Measurements from ENCODE around the gene ZNF536.

The ZNF536 gene

GRCh38 chr19:30449673-30450072 lies 77.5 kb downstream of the ZNF536 start:
- no peak overlapping the region for H3K27ac ChIP-seq
- TF ChIP-seq, protein P1, sequence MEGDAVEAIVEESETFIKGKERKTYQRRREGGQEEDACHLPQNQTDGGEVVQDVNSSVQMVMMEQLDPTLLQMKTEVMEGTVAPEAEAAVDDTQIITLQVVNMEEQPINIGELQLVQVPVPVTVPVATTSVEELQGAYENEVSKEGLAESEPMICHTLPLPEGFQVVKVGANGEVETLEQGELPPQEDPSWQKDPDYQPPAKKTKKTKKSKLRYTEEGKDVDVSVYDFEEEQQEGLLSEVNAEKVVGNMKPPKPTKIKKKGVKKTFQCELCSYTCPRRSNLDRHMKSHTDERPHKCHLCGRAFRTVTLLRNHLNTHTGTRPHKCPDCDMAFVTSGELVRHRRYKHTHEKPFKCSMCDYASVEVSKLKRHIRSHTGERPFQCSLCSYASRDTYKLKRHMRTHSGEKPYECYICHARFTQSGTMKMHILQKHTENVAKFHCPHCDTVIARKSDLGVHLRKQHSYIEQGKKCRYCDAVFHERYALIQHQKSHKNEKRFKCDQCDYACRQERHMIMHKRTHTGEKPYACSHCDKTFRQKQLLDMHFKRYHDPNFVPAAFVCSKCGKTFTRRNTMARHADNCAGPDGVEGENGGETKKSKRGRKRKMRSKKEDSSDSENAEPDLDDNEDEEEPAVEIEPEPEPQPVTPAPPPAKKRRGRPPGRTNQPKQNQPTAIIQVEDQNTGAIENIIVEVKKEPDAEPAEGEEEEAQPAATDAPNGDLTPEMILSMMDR (IDR thresholded peaks at IDR 0.05) = no peak
- TF ChIP-seq ZFX (IDR thresholded peaks at IDR 0.05; ENCODE audit: borderline replicate concordance) = no peak

- no peak overlapping the region for H3K27ac ChIP-seq
Measured at GRCh38 chr19:30450100-30450499, 77.9 kb downstream of the ZNF536 start.

DNA sequence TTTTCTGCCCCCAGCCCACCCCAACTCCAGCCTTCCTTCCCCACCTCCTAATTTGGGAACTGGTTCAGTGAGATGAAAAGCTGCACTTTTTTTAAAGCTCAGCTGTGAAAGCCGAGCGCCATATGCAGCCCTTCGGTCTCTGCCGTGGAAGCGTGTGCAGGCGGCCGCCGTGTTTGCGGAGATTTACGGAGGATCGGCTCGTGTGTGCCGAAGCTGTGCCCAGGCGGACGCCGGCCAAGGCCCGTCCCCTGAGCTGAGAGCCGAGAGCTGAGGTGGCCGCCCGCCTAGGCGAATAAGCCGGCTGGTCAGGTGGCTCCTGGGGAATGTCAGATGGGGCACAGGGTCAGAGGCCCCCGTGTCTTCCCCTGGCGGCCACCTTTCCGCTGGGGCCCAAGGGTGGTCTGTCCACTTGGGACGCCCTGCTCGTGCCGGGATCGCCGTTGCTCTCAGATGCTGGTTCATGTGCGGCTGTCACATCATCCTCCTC lies 78.7 kb downstream of the ZNF536 start:
- TF ChIP-seq, protein P1 (IDR thresholded peaks at IDR 0.05) = no peak
- TF ChIP-seq ZFX (IDR thresholded peaks at IDR 0.05; ENCODE audit: borderline replicate concordance) = no peak
- no peak overlapping the region for H3K27ac ChIP-seq

More at GRCh38 chr19:30450100-30450499, 77.9 kb downstream of the ZNF536 start:
- TF ChIP-seq, protein P1 (IDR thresholded peaks at IDR 0.05) = no peak
- TF ChIP-seq ZFX (IDR thresholded peaks at IDR 0.05; ENCODE audit: borderline replicate concordance) = no peak

- H3K27ac ChIP-seq = no peak overlapping the region
- TF ChIP-seq, protein P1 (IDR thresholded peaks at IDR 0.05) = no peak
- TF ChIP-seq ZFX (IDR thresholded peaks at IDR 0.05; ENCODE audit: borderline replicate concordance) = no peak
Measured at GRCh38 chr19:30452931-30453330, 80.7 kb downstream of the ZNF536 start.

- TF ChIP-seq, protein P1 (IDR thresholded peaks at IDR 0.05) = no peak
- no peak for TF ChIP-seq ZFX (IDR thresholded peaks at IDR 0.05; ENCODE audit: borderline replicate concordance)
- no peak overlapping the region for H3K27ac ChIP-seq
Measured at GRCh38 chr19:30453743-30454142, 81.6 kb downstream of the ZNF536 start.

- TF ChIP-seq, protein P1 (IDR thresholded peaks at IDR 0.05) = no peak
- TF ChIP-seq ZFX (IDR thresholded peaks at IDR 0.05; ENCODE audit: borderline replicate concordance) = no peak
- H3K27ac ChIP-seq = no peak overlapping the region
Measured at GRCh38 chr19:30455881-30456280, 83.7 kb downstream of the ZNF536 start.

GRCh38 chr19:30457484-30457883 lies 85.3 kb downstream of the ZNF536 start:
- H3K27ac ChIP-seq = no peak overlapping the region
- TF ChIP-seq, protein P1 (IDR thresholded peaks at IDR 0.05) = no peak
- TF ChIP-seq ZFX (IDR thresholded peaks at IDR 0.05; ENCODE audit: borderline replicate concordance) = no peak
